Karpas-422 (cell line): ENCODE results near the gene NEDD9. TPM values are rescaled to one million over a fixed set of nuclear protein-coding genes. Genes with fewer than 3 reads are reported as not detected.

Experiments
- DNase-seq: peaks from one replicate; pipeline ENCODE4 v3.0.0-alpha.2; 2015
- H2AFZ ChIP-seq: fragments of 200-600 bp; sonication (generic); 2 replicates; pipeline ENCODE4 v1.6.1; 2014; ENCODE audit warnings: antibody characterized with exemption, low read length, mixed read lengths
- H3K27ac ChIP-seq: fragments of 200-600 bp; sonication (generic); 2 replicates; pipeline ENCODE4 v1.5.1; 2014; ENCODE audit warnings: mild to moderate bottlenecking, low read length, moderate library complexity
- H3K27me3 ChIP-seq: fragments of 200-600 bp; sonication (generic); 2 replicates; pipeline ENCODE4 v1.6.1; 2014; ENCODE audit warnings: low read length, mixed read lengths
- H3K36me3 ChIP-seq: fragments of 200-600 bp; sonication (generic); 2 replicates; pipeline ENCODE4 v1.6.1; 2014; ENCODE audit warnings: low read length, mixed read lengths; ENCODE audit not compliant: insufficient read depth
- H3K4me1 ChIP-seq: fragments of 200-600 bp; sonication (generic); 2 replicates; pipeline ENCODE4 v1.6.1; 2014; ENCODE audit warnings: mild to moderate bottlenecking, low read length, mixed read lengths
- H3K4me2 ChIP-seq: fragments of 200-600 bp; sonication (generic); 2 replicates; pipeline ENCODE4 v1.6.1; 2014; ENCODE audit warnings: low read length, low read depth, mild to moderate bottlenecking; ENCODE audit not compliant: poor library complexity, severe bottlenecking
- H3K4me3 ChIP-seq: fragments of 200-600 bp; sonication (generic); 2 replicates; pipeline ENCODE4 v1.5.1; 2014; ENCODE audit warnings: mild to moderate bottlenecking, antibody characterized with exemption, low read length, mixed read lengths
- H3K79me2 ChIP-seq: fragments of 200-600 bp; sonication (generic); 2 replicates; pipeline ENCODE4 v1.6.1; 2014; ENCODE audit warnings: mild to moderate bottlenecking, low read length, mixed read lengths
- H3K9ac ChIP-seq: fragments of 200-600 bp; sonication (generic); 2 replicates; pipeline ENCODE4 v1.6.0; 2014; ENCODE audit warnings: low read length
- H3K9me2 ChIP-seq: fragments of 200-600 bp; sonication (generic), shearing (Covaris generic); replicated peaks from 2 replicates; pipeline ENCODE4 v1.6.0; 2014; ENCODE audit warnings: mild to moderate bottlenecking, low read length, moderate library complexity; ENCODE audit not compliant: insufficient read depth
- H3K9me3 ChIP-seq: fragments of 300-700, 200-600 bp; sonication (generic); 2 replicates; pipeline ENCODE4 v1.6.1; 2014; ENCODE audit warnings: low read length, mixed read lengths
- H4K20me1 ChIP-seq: fragments of 200-600 bp; sonication (generic); 2 replicates; pipeline ENCODE4 v1.6.1; 2014; ENCODE audit warnings: mild to moderate bottlenecking, antibody characterized with exemption, low read length, low read depth; ENCODE audit not compliant: insufficient read depth
- total RNA-seq: library from RNA; depleted of rRNA; stranded (reverse); fragments of >200 nt; shearing (Covaris generic); gene quantifications from 2 replicates; pipeline ENCODE4 v1.2.3, GENCODE V29; 2014; ENCODE audit warnings: low replicate concordance

NEDD9 gene
- total RNA-seq, 1 experiment from 2014 or later: 3.8 TPM

- Histone ChIP-seq H3K27me3 (no peaks in the 10 kb centered on the region), H3K4me1 (no peaks in the 10 kb centered on the region), H3K79me2 (no peaks in the 10 kb centered on the region), H2AFZ (no peak overlapping the region), H3K4me3 (no peak overlapping the region), H3K9me3 (no peaks in the 10 kb centered on the region), H3K4me2 (no peak overlapping the region), H3K36me3 (no peaks in the 10 kb centered on the region), H3K9me2 (no peaks in the 10 kb centered on the region), H3K9ac (no peak overlapping the region), H3K27ac (no peak overlapping the region), H4K20me1 (no peaks in the 10 kb centered on the region)
- DNase-seq: no peak
Observed at GRCh38 chr6:11243861-11244260, 11.4 kb upstream of the NEDD9 start.

DNA sequence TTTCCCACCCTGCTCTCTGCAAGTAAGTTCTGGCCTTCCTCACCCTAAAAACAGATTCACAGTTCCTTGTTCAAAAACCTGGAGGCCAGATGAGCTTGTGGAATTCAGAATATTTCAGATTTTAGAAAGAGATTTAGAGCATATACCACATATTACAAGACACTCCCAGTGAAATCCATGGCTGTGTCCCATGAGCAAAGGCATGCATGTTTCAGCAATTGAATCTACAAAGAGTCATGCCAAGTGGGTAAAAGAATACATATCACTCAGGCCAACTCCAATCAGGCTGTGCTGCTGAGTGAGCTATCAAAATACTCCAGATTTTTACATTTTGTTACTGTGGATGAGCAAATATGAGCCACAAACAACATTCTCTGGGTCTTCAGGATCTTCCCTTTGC, 10.2 kb upstream of the NEDD9 start:
- DNase-seq: no peak
- no peaks in the 10 kb centered on the region for H3K4me1 ChIP-seq
- no peaks in the 10 kb centered on the region for H3K9me3 ChIP-seq
- no peaks in the 10 kb centered on the region for H3K27me3 ChIP-seq
- H3K9me2 ChIP-seq: no peaks in the 10 kb centered on the region
- no peak overlapping the region for H3K27ac ChIP-seq
- H3K4me2 ChIP-seq: no peak overlapping the region
- no peak overlapping the region for H3K9ac ChIP-seq
- no peak overlapping the region for H2AFZ ChIP-seq
- no peaks in the 10 kb centered on the region for H3K36me3 ChIP-seq
- no peak overlapping the region for H3K4me3 ChIP-seq
- H4K20me1 ChIP-seq: no peaks in the 10 kb centered on the region
- H3K79me2 ChIP-seq: no peaks in the 10 kb centered on the region

DNA sequence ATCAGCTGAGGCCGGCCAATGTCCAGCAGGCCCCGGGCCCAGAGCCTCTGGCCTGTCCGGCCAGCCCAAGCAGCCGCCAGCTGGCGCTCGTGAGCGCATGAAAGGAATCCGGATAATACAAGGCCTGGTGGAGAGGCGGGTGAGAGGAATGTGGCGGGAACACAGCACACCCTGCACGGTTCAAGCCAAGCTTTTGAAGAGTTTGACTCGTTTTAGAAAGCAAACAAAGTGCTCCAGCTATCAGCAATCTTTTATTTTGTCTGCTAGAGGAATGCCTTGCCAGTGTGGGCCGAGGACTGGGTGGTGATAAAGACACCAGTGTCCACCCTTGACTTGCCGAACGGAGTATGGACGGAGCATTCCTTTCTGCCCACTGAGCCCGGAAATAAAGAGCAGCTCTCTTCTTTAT, 9.3 kb upstream of the NEDD9 start:
- H3K4me3 ChIP-seq: no peak overlapping the region
- H3K4me1 ChIP-seq: no peaks in the 10 kb centered on the region
- DNase-seq: no peak
- no peaks in the 10 kb centered on the region for H3K79me2 ChIP-seq
- no peak overlapping the region for H3K9ac ChIP-seq
- no peaks in the 10 kb centered on the region for H3K27me3 ChIP-seq
- H3K36me3 ChIP-seq: no peaks in the 10 kb centered on the region
- H3K9me2 ChIP-seq: no peaks in the 10 kb centered on the region
- no peak overlapping the region for H3K27ac ChIP-seq
- H4K20me1 ChIP-seq: no peaks in the 10 kb centered on the region
- H3K4me2 ChIP-seq: no peak overlapping the region
- H2AFZ ChIP-seq: no peak overlapping the region
- no peaks in the 10 kb centered on the region for H3K9me3 ChIP-seq

- no peak overlapping the region for H3K4me2 ChIP-seq
- H3K79me2 ChIP-seq: no peaks in the 10 kb centered on the region
- no peak overlapping the region for H3K27ac ChIP-seq
- H3K9me2 ChIP-seq: no peaks in the 10 kb centered on the region
- H3K27me3 ChIP-seq: no peaks in the 10 kb centered on the region
- H4K20me1 ChIP-seq: no peaks in the 10 kb centered on the region
- no peak overlapping the region for H3K9ac ChIP-seq
- no peaks in the 10 kb centered on the region for H3K36me3 ChIP-seq
- no peaks in the 10 kb centered on the region for H3K4me1 ChIP-seq
- H3K4me3 ChIP-seq: no peak overlapping the region
- no peak overlapping the region for H2AFZ ChIP-seq
- no peaks in the 10 kb centered on the region for H3K9me3 ChIP-seq
- no peak for DNase-seq
Observed at GRCh38 chr6:11241154-11241792, 8.8 kb upstream of the NEDD9 start.

GRCh38 chr6:11237956-11238355, 5.5 kb upstream of the NEDD9 start:
- H3K4me3 ChIP-seq: no peak overlapping the region
- H3K36me3 ChIP-seq: no peaks in the 10 kb centered on the region
- no peaks in the 10 kb centered on the region for H3K27me3 ChIP-seq
- H3K4me2 ChIP-seq: no peak overlapping the region
- no peak overlapping the region for H3K27ac ChIP-seq
- H3K9me2 ChIP-seq: no peaks in the 10 kb centered on the region
- no peaks in the 10 kb centered on the region for H4K20me1 ChIP-seq
- H3K79me2 ChIP-seq: no peaks in the 10 kb centered on the region
- H3K4me1 ChIP-seq: peaks cover 5% of the 10 kb centered on the region
- no peak overlapping the region for H2AFZ ChIP-seq
- no peaks in the 10 kb centered on the region for H3K9me3 ChIP-seq
- DNase-seq: no peak
- no peak overlapping the region for H3K9ac ChIP-seq

- H3K9me3 ChIP-seq: no peaks in the 10 kb centered on the region
- no peaks in the 10 kb centered on the region for H3K27me3 ChIP-seq
- H3K27ac ChIP-seq: no peak overlapping the region
- no peaks in the 10 kb centered on the region for H3K9me2 ChIP-seq
- no peaks in the 10 kb centered on the region for H3K36me3 ChIP-seq
- no peak overlapping the region for H2AFZ ChIP-seq
- H3K4me2 ChIP-seq: no peak overlapping the region
- H3K4me1 ChIP-seq: peaks cover 9% of the 10 kb centered on the region
- no peak overlapping the region for H3K4me3 ChIP-seq
- DNase-seq: no peak
- H3K9ac ChIP-seq: no peak overlapping the region
- H4K20me1 ChIP-seq: no peaks in the 10 kb centered on the region
- H3K79me2 ChIP-seq: no peaks in the 10 kb centered on the region
Observed at GRCh38 chr6:11237428-11237827, 5.0 kb upstream of the NEDD9 start.

GRCh38 chr6:11236915-11237314, 4.4 kb upstream of the NEDD9 start:
- Histone ChIP-seq H3K27ac (no peak overlapping the region), H3K4me1 (peaks cover 14% of the 10 kb centered on the region), H3K9me2 (no peaks in the 10 kb centered on the region), H2AFZ (no peak overlapping the region), H3K4me3 (no peak overlapping the region), H3K9me3 (no peaks in the 10 kb centered on the region), H4K20me1 (0 out of 2 replicates have a peak, but pooled peaks cover 3% of the 10 kb centered on the region), H3K27me3 (no peaks in the 10 kb centered on the region), H3K79me2 (no peaks in the 10 kb centered on the region), H3K36me3 (no peaks in the 10 kb centered on the region), H3K9ac (no peak overlapping the region), H3K4me2 (no peak overlapping the region)
- no peak for DNase-seq

DNA sequence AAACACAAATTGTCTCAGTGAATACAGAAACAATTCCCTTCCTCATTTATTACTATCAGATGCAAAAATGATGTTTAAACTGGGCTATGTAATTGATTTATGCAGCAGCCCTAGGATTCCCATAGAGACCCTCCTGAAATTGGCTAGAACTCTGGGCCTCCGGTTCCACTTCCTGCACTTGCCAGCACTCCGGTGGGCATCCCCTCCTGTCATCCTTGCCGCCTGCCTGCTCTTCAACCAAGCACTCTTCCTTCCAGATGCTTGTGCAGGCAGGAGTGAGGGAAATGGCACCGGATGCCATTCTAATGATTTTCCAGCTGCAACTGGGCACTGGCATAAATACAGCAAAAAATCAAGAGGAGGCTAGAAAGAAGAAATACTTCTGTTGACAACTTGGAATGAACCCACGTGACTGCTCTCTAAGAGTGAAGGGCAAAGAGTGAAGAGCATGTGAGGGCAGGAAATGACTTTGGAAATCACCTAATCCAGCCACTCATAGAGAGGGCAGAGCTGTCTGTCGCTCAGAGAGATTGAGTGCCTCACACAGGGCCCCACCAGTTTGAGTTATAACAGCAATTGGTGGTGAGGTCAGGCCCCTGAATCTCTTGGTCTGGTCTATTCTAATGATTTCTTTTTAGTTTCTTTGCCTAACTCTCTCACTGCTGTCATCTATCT, 3.7 kb upstream of the NEDD9 start:
- Histone ChIP-seq H2AFZ (no peak overlapping the region), H3K27me3 (no peaks in the 10 kb centered on the region), H3K36me3 (no peaks in the 10 kb centered on the region), H3K4me1 (peaks cover 15% of the 10 kb centered on the region), H3K9me2 (no peaks in the 10 kb centered on the region), H3K79me2 (no peaks in the 10 kb centered on the region), H4K20me1 (0 out of 2 replicates have a peak, but pooled peaks cover 5% of the 10 kb centered on the region), H3K9ac (no peak overlapping the region), H3K4me3 (no peak overlapping the region), H3K9me3 (no peaks in the 10 kb centered on the region), H3K4me2 (no peak overlapping the region), H3K27ac (no peak overlapping the region)
- DNase-seq: no peak
